ENCODE data around the gene VWF.
"Not testable (repeated sequence)": the region's sequence is repeated elsewhere in the genome, so short reads cannot be mapped to it uniquely, and the experiment has no call there.

Gene VWF

GRCh38 chr12:6029401-6029800, 95.1 kb downstream of the VWF start:
- DNase-seq: no peak

GRCh38 chr12:6026998-6027397, 97.5 kb downstream of the VWF start:
- DNase-seq: no peak

GRCh38 chr12:6025703-6026298, 98.7 kb downstream of the VWF start:
- DNase-seq: not testable (repeated sequence)

GRCh38 chr12:6024066-6024465, 100.4 kb downstream of the VWF start:
- not testable (repeated sequence) for DNase-seq

- DNase-seq: no peak
Observed at GRCh38 chr12:6020930-6021329, 103.5 kb downstream of the VWF start.

GRCh38 chr12:6020511-6020910, 104.0 kb downstream of the VWF start:
- not testable (repeated sequence) for DNase-seq

- DNase-seq: not testable (repeated sequence)
Observed at GRCh38 chr12:6019256-6019655, 105.2 kb downstream of the VWF start.

- no peak for DNase-seq
Observed at GRCh38 chr12:6018265-6018664, 106.2 kb downstream of the VWF start.

GRCh38 chr12:6016756-6017155, 107.7 kb downstream of the VWF start:
- DNase-seq: no peak

GRCh38 chr12:6016004-6016403, 108.5 kb downstream of the VWF start:
- DNase-seq: not testable (repeated sequence)

GRCh38 chr12:6015271-6015670, 109.2 kb downstream of the VWF start:
- DNase-seq: not testable (repeated sequence)

GRCh38 chr12:6010631-6011350, 113.7 kb downstream of the VWF start:
- not testable (repeated sequence) for DNase-seq

- no peak for DNase-seq
Observed at GRCh38 chr12:5997260-5997659, 127.2 kb downstream of the VWF start.

- no peak for DNase-seq
Observed at GRCh38 chr12:5996459-5996858, 128.0 kb downstream of the VWF start.

GRCh38 chr12:5989621-5990020, 134.8 kb downstream of the VWF start:
- no peak for DNase-seq

- DNase-seq: peak; percentile 31
Observed at GRCh38 chr12:5988659-5989116, 135.8 kb downstream of the VWF start.

- no peak for DNase-seq
Observed at GRCh38 chr12:5988088-5988487, 136.4 kb downstream of the VWF start.

GRCh38 chr12:5987573-5987972, 136.9 kb downstream of the VWF start:
- no peak for DNase-seq

GRCh38 chr12:5985471-5985870, 139.0 kb downstream of the VWF start:
- DNase-seq: no peak

- DNase-seq: no peak
Observed at GRCh38 chr12:5984873-5985272, 139.6 kb downstream of the VWF start.

GRCh38 chr12:5982106-5982505, 142.4 kb downstream of the VWF start:
- no peak for DNase-seq

GRCh38 chr12:5977556-5977955, 146.9 kb downstream of the VWF start:
- no peak for DNase-seq

- DNase-seq: no peak
Observed at GRCh38 chr12:5976711-5977110, 147.8 kb downstream of the VWF start.

- DNase-seq: no peak
Observed at GRCh38 chr12:5976196-5976595, 148.3 kb downstream of the VWF start.

Measured in DMS79 (cell line).